HG03159 (cell line): ENCODE results near the gene PPM1H.

ENCODE experiments used
- ATAC-seq: cut with Tn5 transposase; IDR thresholded peaks from one replicate; pipeline ENCODE4 v1.9.1; 2021; ENCODE audit warnings: mild to moderate bottlenecking, moderate library complexity; ENCODE audit not compliant: unreplicated experiment

Gene PPM1H

GRCh38 chr12:62717643-62718042, 217.3 kb downstream of the PPM1H start:
- ATAC-seq: no peak

GRCh38 chr12:62716866-62717525, 218.0 kb downstream of the PPM1H start:
- no peak for ATAC-seq

- no peak for ATAC-seq
Observed at GRCh38 chr12:62716037-62716436, 218.9 kb downstream of the PPM1H start.

- no peak for ATAC-seq
Observed at GRCh38 chr12:62714774-62715721, 219.9 kb downstream of the PPM1H start.

- no peak for ATAC-seq
Observed at GRCh38 chr12:62714181-62714773, 220.7 kb downstream of the PPM1H start.

- ATAC-seq: no peak
Observed at GRCh38 chr12:62713723-62714122, 221.2 kb downstream of the PPM1H start.

- no peak for ATAC-seq
Observed at GRCh38 chr12:62712681-62713573, 222.0 kb downstream of the PPM1H start.

GRCh38 chr12:62711631-62712241, 223.2 kb downstream of the PPM1H start:
- ATAC-seq: no peak

- no peak for ATAC-seq
Observed at GRCh38 chr12:62709311-62709710, 225.6 kb downstream of the PPM1H start.

- no peak for ATAC-seq
Observed at GRCh38 chr12:62707939-62708338, 227.0 kb downstream of the PPM1H start.

- ATAC-seq: no peak
Observed at GRCh38 chr12:62705846-62706245, 229.1 kb downstream of the PPM1H start.

GRCh38 chr12:62703011-62703380, 232.0 kb downstream of the PPM1H start:
- ATAC-seq: no peak

GRCh38 chr12:62701492-62701891, 233.5 kb downstream of the PPM1H start:
- no peak for ATAC-seq

GRCh38 chr12:62700091-62700880, 234.7 kb downstream of the PPM1H start:
- ATAC-seq: no peak

- ATAC-seq: no peak
Observed at GRCh38 chr12:62698701-62699101, 236.2 kb downstream of the PPM1H start.

- ATAC-seq: no peak
Observed at GRCh38 chr12:62697893-62698292, 237.1 kb downstream of the PPM1H start.

- no peak for ATAC-seq
Observed at GRCh38 chr12:62695696-62696095, 239.3 kb downstream of the PPM1H start.

- peak; percentile 85 for ATAC-seq
Observed at GRCh38 chr12:62694632-62695031, 240.3 kb downstream of the PPM1H start.

- ATAC-seq: peak; percentile 5
Observed at GRCh38 chr12:62694116-62694515, 240.8 kb downstream of the PPM1H start.
